Measurements from ENCODE around the gene IGFL2.

The IGFL2 gene

GRCh38 chr19:46112527-46112926 is 35.5 kb upstream of the IGFL2 start:
- in situ Hi-C loops (cut with HindIII; ENCODE audit: low sequenced_read_pairs), result no loop called here
- TF ChIP-seq CTCF (IDR thresholded peaks at IDR 0.05; ENCODE audit: low read depth, low read length, missing control alignments), result no peak
- no peak overlapping the region for H3K4me3 ChIP-seq (ENCODE audit: low read depth, low read length)
- DNase-seq (ENCODE audit: low read depth), result no peak

- in situ Hi-C loops (cut with HindIII; ENCODE audit: low sequenced_read_pairs), result no loop called here
- no peak overlapping the region for H3K4me3 ChIP-seq (ENCODE audit: low read depth, low read length)
- DNase-seq (ENCODE audit: low read depth), result no peak
- TF ChIP-seq CTCF (IDR thresholded peaks at IDR 0.05; ENCODE audit: low read depth, low read length, missing control alignments), result no peak
Measured at GRCh38 chr19:46113726-46114125, 34.3 kb upstream of the IGFL2 start.

GRCh38 chr19:46115396-46116106 is 32.5 kb upstream of the IGFL2 start:
- peak; percentile 87 for DNase-seq (ENCODE audit: low read depth)
- TF ChIP-seq CTCF (IDR thresholded peaks at IDR 0.05; ENCODE audit: low read depth, low read length, missing control alignments), result no peak
- H3K4me3 ChIP-seq (ENCODE audit: low read depth, low read length), result peak overlapping the region; percentile 11
- in situ Hi-C loops (cut with HindIII; ENCODE audit: low sequenced_read_pairs), result no loop called here

- no peak overlapping the region for H3K4me3 ChIP-seq (ENCODE audit: low read depth, low read length)
- peak; percentile 80 for DNase-seq (ENCODE audit: low read depth)
- in situ Hi-C loops (cut with HindIII; ENCODE audit: low sequenced_read_pairs), result no loop called here
- no peak for TF ChIP-seq CTCF (IDR thresholded peaks at IDR 0.05; ENCODE audit: low read depth, low read length, missing control alignments)
Measured at GRCh38 chr19:46116121-46116520, 31.9 kb upstream of the IGFL2 start.

GRCh38 chr19:46118136-46118535 is 29.9 kb upstream of the IGFL2 start:
- in situ Hi-C loops (cut with HindIII; ENCODE audit: low sequenced_read_pairs), result no loop called here
- no peak overlapping the region for H3K4me3 ChIP-seq (ENCODE audit: low read depth, low read length)
- TF ChIP-seq CTCF (IDR thresholded peaks at IDR 0.05; ENCODE audit: low read depth, low read length, missing control alignments), result no peak
- peak; percentile 53 for DNase-seq (ENCODE audit: low read depth)

GRCh38 chr19:46124638-46125115 is 23.4 kb upstream of the IGFL2 start, which contains the start of gene IGFL3:
Gene IGFL3 (minus strand): TSS chr19:46124688. CDS start chr19:46124649, 39 bp downstream.
- in situ Hi-C loops (cut with HindIII; ENCODE audit: low sequenced_read_pairs), result no loop called here
- no peak within 1 kb of the TSS for H3K4me3 ChIP-seq (ENCODE audit: low read depth, low read length)
- DNase-seq (ENCODE audit: low read depth), result peak; percentile 58
- TF ChIP-seq CTCF (IDR thresholded peaks at IDR 0.05; ENCODE audit: low read depth, low read length, missing control alignments), result no peak

Measured in astrocyte of the cerebellum (primary cell).